NCI-H146 (cell line): ENCODE data around the gene NELL2.

Experiments
- DNase-seq: peaks from one replicate; lab custom pipeline; 2025; lab: John Stamatoyannopoulos, UW

The NELL2 gene

GRCh38 chr12:44532940-44533339, 343.2 kb downstream of the NELL2 start:
- DNase-seq: no peak

- DNase-seq: no peak
Observed at GRCh38 chr12:44531320-44531971, 344.7 kb downstream of the NELL2 start.

- DNase-seq: no peak
Observed at GRCh38 chr12:44526655-44527182, 349.4 kb downstream of the NELL2 start.

GRCh38 chr12:44525806-44526654, 350.1 kb downstream of the NELL2 start:
- no peak for DNase-seq

- no peak for DNase-seq
Observed at GRCh38 chr12:44523828-44524227, 352.3 kb downstream of the NELL2 start.

GRCh38 chr12:44521702-44522101, 354.4 kb downstream of the NELL2 start:
- no peak for DNase-seq

GRCh38 chr12:44519931-44520330, 356.2 kb downstream of the NELL2 start:
- DNase-seq: peak; percentile 24

- DNase-seq: no peak
Observed at GRCh38 chr12:44511289-44511688, 364.8 kb downstream of the NELL2 start.

GRCh38 chr12:44510510-44510909, 365.6 kb downstream of the NELL2 start:
- DNase-seq: no peak

- DNase-seq: no peak
Observed at GRCh38 chr12:44510076-44510475, 366.0 kb downstream of the NELL2 start.

- no peak for DNase-seq
Observed at GRCh38 chr12:44509471-44509870, 366.6 kb downstream of the NELL2 start.

- DNase-seq: peak; percentile 19
Observed at GRCh38 chr12:44507461-44507860, 368.7 kb downstream of the NELL2 start.

- no peak for DNase-seq
Observed at GRCh38 chr12:44504799-44505198, 371.3 kb downstream of the NELL2 start.

- DNase-seq: no peak
Observed at GRCh38 chr12:44503329-44503728, 372.8 kb downstream of the NELL2 start.

- no peak for DNase-seq
Observed at GRCh38 chr12:44502681-44503080, 373.4 kb downstream of the NELL2 start.

- no peak for DNase-seq
Observed at GRCh38 chr12:44500423-44500822, 375.7 kb downstream of the NELL2 start.

- no peak for DNase-seq
Observed at GRCh38 chr12:44497044-44497443, 379.1 kb downstream of the NELL2 start.

- DNase-seq: no peak
Observed at GRCh38 chr12:44490181-44490580, 385.9 kb downstream of the NELL2 start.

- no peak for DNase-seq
Observed at GRCh38 chr12:44488180-44488579, 387.9 kb downstream of the NELL2 start.

- no peak for DNase-seq
Observed at GRCh38 chr12:44484862-44485261, 391.3 kb downstream of the NELL2 start.

- DNase-seq: no peak
Observed at GRCh38 chr12:44477331-44477980, 398.7 kb downstream of the NELL2 start.

GRCh38 chr12:44476683-44477082, 399.4 kb downstream of the NELL2 start:
- no peak for DNase-seq

- DNase-seq: no peak
Observed at GRCh38 chr12:44465139-44465538, 411.0 kb downstream of the NELL2 start.
